Gastroesophageal sphincter (tissue), 3 donors: Measurements from ENCODE around the gene FGFR4.

Experiments
- CTCF ChIP-seq, 4 experiments: fragments of 200-600 bp in 2 of 4; fragments of 450-650 bp in 2 of 4; sonication (generic) in 1 of 4; IDR thresholded peaks; one replicate each; pipeline ENCODE4 v1.5.1; 2017 to 2019; ENCODE audit warnings: antibody characterized with exemption in 4 of 4, mild to moderate bottlenecking in 2 of 4, moderate library complexity in 2 of 4
- POLR2A ChIP-seq, 2 donors: fragments of 450-650 bp; IDR thresholded peaks; one replicate each; pipeline ENCODE4 v1.6.1; 2017; ENCODE audit warnings: antibody characterized with exemption in 2 of 2, mild to moderate bottlenecking in 2 of 2, moderate library complexity in 1 of 2
- POLR2AphosphoS5 ChIP-seq: sonication (generic); formaldehyde crosslinking; IDR thresholded peaks from one replicate; pipeline ENCODE4 v1.6.1; 2017; ENCODE audit warnings: antibody characterized with exemption

GRCh38 chr5:177085985-177086653 is 596 bp upstream of the FGFR4 start:
- TF ChIP-seq CTCF (IDR thresholded peaks at IDR 0.05) (no peak), POLR2A (IDR thresholded peaks at IDR 0.05) (no peak), POLR2AphosphoS5 (no peak)
